NCI-H128 (cell line): ENCODE data around the gene VPS39.
A peak's percentile ranks its signal among the peaks of the same experiment; 100 is the strongest.

Experiments
- DNase-seq: peaks from one replicate; lab custom pipeline; 2025; ENCODE audit not compliant: unreplicated experiment; lab: John Stamatoyannopoulos, UW

The VPS39 gene

GRCh38 chr15:42160136-42160535, 48.0 kb downstream of the VPS39 start:
- DNase-seq, result no peak

GRCh38 chr15:42159381-42160015, 48.6 kb downstream of the VPS39 start:
- DNase-seq, result peak; percentile 11

GRCh38 chr15:42158941-42159340, 49.2 kb downstream of the VPS39 start:
- no peak for DNase-seq

GRCh38 chr15:42157981-42158765, 49.9 kb downstream of the VPS39 start:
- DNase-seq, result no peak

GRCh38 chr15:42157381-42157780, 50.7 kb downstream of the VPS39 start:
- DNase-seq, result no peak

- no peak for DNase-seq
Observed at GRCh38 chr15:42156243-42156922, 51.7 kb downstream of the VPS39 start, which contains the start of gene PLA2G4F. Gene PLA2G4F, minus strand, starts transcription at chr15:42156636. Its CDS starts 87 bp downstream, at chr15:42156549.

GRCh38 chr15:42155546-42156242, 52.4 kb downstream of the VPS39 start:
- no peak for DNase-seq

- no peak for DNase-seq
Observed at GRCh38 chr15:42154956-42155355, 53.1 kb downstream of the VPS39 start.

GRCh38 chr15:42154212-42154941, 53.7 kb downstream of the VPS39 start:
- DNase-seq, result no peak

GRCh38 chr15:42153874-42154211, 54.3 kb downstream of the VPS39 start:
- DNase-seq, result no peak

GRCh38 chr15:42152921-42153698, 55.0 kb downstream of the VPS39 start:
- DNase-seq, result no peak

- DNase-seq, result no peak
Observed at GRCh38 chr15:42152196-42152920, 55.7 kb downstream of the VPS39 start.

GRCh38 chr15:42151736-42152135, 56.4 kb downstream of the VPS39 start:
- DNase-seq, result no peak

- no peak for DNase-seq
Observed at GRCh38 chr15:42151141-42151561, 57.0 kb downstream of the VPS39 start.

- DNase-seq, result no peak
Observed at GRCh38 chr15:42150219-42150970, 57.7 kb downstream of the VPS39 start.

- no peak for DNase-seq
Observed at GRCh38 chr15:42149493-42150218, 58.4 kb downstream of the VPS39 start.

- no peak for DNase-seq
Observed at GRCh38 chr15:42148808-42149492, 59.2 kb downstream of the VPS39 start.

GRCh38 chr15:42147431-42147735, 60.7 kb downstream of the VPS39 start:
- DNase-seq, result no peak
